NCI-H2107 (cell line): Measurements from ENCODE around the gene ZNF780A.
"Not testable (repeated sequence)": the region's sequence is repeated elsewhere in the genome, so short reads cannot be mapped to it uniquely, and the experiment has no call there.

Experiments used
- DNase-seq: peaks from one replicate; lab custom pipeline; 2025; lab: John Stamatoyannopoulos, UW

The ZNF780A gene

GRCh38 chr19:40090241-40091204 lies at the start of gene ZNF780A:
ZNF780A (minus strand) TSS chr19:40090943; CDS start chr19:40084753, 6,190 bp downstream.
- peak; percentile 36 for DNase-seq

GRCh38 chr19:40139533-40140287 lies 49.0 kb upstream of the ZNF780A start:
- peak; percentile 15 for DNase-seq

- DNase-seq: no peak
Measured at GRCh38 chr19:40136818-40137217, 46.1 kb upstream of the ZNF780A start.

- no peak for DNase-seq
Measured at GRCh38 chr19:40134866-40135265, 44.1 kb upstream of the ZNF780A start.

- no peak for DNase-seq
Measured at GRCh38 chr19:40133491-40133890, 42.7 kb upstream of the ZNF780A start.

- DNase-seq: no peak
Measured at GRCh38 chr19:40130013-40130412, 39.3 kb upstream of the ZNF780A start.

GRCh38 chr19:40129425-40129824 lies 38.7 kb upstream of the ZNF780A start:
- no peak for DNase-seq

GRCh38 chr19:40128991-40129390 lies 38.2 kb upstream of the ZNF780A start:
- no peak for DNase-seq

GRCh38 chr19:40119380-40119779 lies 28.6 kb upstream of the ZNF780A start:
- no peak for DNase-seq

GRCh38 chr19:40118638-40119037 lies 27.9 kb upstream of the ZNF780A start:
- not testable (repeated sequence) for DNase-seq

GRCh38 chr19:40116075-40116474 lies 25.3 kb upstream of the ZNF780A start:
- DNase-seq: no peak

- not testable (repeated sequence) for DNase-seq
Measured at GRCh38 chr19:40114119-40114518, 23.4 kb upstream of the ZNF780A start.

- DNase-seq: not testable (repeated sequence)
Measured at GRCh38 chr19:40112271-40112670, 21.5 kb upstream of the ZNF780A start.

- no peak for DNase-seq
Measured at GRCh38 chr19:40110570-40110969, 19.8 kb upstream of the ZNF780A start.

GRCh38 chr19:40104754-40105153 lies 14.0 kb upstream of the ZNF780A start:
- no peak for DNase-seq

- DNase-seq: no peak
Measured at GRCh38 chr19:40103600-40103999, 12.9 kb upstream of the ZNF780A start.

GRCh38 chr19:40101813-40102212 lies 11.1 kb upstream of the ZNF780A start:
- DNase-seq: no peak

- DNase-seq: no peak
Measured at GRCh38 chr19:40093416-40093815, 2.7 kb upstream of the ZNF780A start.

GRCh38 chr19:40091205-40092129 lies 724 bp upstream of the ZNF780A start:
- no peak for DNase-seq

GRCh38 chr19:40089462-40089861 lies 1.3 kb downstream of the ZNF780A start:
- DNase-seq: no peak

GRCh38 chr19:40088299-40089047 lies 2.3 kb downstream of the ZNF780A start:
- no peak for DNase-seq
